Embryonic facial prominence (tissue), 1 donor: ENCODE data around the gene BST1.

ENCODE experiments used
- DNase-seq: peaks from one replicate; pipeline ENCODE4 v3.0.0-alpha.2; 2016; ENCODE audit errors: extremely low spot score

The BST1 gene

DNA sequence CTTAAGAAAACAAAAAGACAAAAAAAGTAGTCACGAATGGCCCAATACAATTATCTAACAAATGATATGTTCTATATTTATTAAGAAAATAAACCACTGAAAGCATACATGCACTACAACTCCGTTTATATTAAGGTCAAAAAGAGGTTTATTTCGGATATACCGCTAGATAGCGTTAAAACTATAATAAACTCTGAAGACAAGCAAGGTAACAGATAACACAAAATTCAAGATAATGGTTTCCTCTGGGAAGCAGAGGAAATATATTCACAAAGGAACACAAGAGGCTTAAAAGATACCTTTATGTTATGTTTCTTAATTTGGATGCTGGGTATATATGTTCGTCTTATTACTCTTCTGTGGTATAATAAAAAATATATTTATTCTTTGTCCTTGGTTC, 26.0 kb upstream of the BST1 start:
- no peak for DNase-seq

DNA sequence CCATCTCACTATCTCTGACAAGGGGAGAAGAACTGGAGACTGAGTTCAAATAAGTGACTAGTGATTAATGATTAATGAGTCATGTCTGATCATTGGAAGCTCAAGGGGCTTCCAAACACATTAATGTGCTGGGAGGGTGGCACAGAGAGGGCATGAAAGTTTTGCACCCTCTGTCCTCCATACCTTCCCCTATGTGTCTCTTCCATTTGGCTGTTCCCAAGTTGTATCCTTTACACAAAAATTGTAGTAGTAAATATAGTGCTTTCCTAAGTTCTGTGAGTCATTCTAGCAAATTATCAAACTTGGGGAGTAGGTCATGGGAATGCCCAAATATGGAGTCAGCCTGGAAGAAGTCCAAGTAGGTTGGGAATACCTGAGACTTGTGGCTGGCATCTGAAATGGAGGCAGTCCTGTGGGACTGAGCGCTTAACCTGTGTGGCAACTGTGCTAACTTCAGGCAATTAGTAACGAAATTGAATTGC, 25.3 kb upstream of the BST1 start:
- DNase-seq: no peak

GRCh38 chr4:15681067-15681371, 21.8 kb upstream of the BST1 start:
- no peak for DNase-seq

DNA sequence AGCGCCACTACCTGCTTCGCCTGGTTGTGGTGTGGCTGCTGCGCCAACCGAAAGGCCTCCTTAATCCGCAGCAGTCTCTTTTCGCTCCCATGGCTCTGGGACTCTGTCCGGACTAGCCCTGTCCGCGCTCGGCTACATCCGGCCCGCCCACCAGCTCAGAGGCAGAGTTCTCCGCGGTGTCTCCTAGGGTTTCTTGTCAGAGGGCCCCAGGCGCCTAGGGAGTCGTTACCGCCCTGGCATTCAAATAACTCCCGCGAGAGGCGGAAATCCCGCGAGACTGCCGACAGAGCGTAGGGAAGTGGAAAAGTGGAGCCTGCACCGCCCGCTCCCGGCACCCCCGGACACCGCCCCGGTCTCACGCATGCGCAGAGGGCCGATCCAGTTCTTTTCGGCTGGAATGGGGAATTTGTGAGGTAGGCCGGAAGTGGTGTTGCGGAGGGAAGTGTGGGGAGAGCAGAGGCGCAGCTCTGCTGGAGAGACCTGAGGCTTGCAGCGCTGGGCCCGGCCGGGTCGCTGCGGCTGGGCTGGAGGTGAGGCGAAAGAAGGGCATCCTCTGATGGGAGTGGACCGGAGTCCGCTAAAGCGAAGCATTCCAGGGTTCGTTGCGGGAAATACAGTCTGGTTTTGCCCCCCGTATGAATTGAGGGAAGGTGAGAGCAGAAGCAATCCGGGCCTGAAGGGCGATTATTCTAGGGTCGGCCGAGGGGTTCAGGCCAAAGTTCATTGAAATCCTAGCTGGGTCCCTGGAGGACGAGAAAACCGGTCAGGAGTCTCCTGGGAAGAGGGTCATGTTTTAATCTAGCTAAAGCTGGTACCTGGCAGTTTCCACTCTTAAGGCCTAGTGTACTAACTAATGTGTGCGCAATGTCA, 21.3 kb upstream of the BST1 start, which contains the start of gene FAM200B:
FAM200B (plus strand) TSS at position 456 of the 870 bp plus-strand sequence. CDS start 5,151 bp downstream, outside the sequence.
- peak; percentile 95 for DNase-seq

GRCh38 chr4:15682242-15683142, 20.4 kb upstream of the BST1 start:
- no peak for DNase-seq

GRCh38 chr4:15683143-15683495, 19.7 kb upstream of the BST1 start:
- DNase-seq: no peak

GRCh38 chr4:15684498-15684897, 18.4 kb upstream of the BST1 start:
- DNase-seq: no peak

- DNase-seq: no peak
These were observed 14.8 kb upstream of the BST1 start for GRCh38 chr4:15688051-15688450.

DNA sequence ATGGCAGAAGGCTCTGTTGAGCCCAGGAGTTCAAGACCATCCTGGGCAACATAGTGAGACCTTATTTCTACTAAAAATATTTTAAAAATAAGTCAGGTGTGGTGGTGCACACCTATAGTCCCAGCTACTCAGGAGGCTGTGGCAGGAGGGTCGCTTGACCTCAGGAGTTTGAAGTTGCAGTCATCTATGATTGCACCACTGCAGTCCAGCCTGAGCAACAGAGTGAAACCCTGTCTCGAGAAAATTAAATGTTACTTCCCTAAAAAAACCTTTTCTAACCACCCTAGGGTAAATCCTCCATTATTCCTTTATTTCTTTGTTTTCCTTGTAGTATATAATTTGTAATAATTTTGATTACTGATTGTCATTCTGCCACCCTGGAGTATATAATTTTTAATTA, 13.3 kb upstream of the BST1 start:
- DNase-seq: no peak

GRCh38 chr4:15690020-15690809, 12.7 kb upstream of the BST1 start:
- DNase-seq: no peak

DNA sequence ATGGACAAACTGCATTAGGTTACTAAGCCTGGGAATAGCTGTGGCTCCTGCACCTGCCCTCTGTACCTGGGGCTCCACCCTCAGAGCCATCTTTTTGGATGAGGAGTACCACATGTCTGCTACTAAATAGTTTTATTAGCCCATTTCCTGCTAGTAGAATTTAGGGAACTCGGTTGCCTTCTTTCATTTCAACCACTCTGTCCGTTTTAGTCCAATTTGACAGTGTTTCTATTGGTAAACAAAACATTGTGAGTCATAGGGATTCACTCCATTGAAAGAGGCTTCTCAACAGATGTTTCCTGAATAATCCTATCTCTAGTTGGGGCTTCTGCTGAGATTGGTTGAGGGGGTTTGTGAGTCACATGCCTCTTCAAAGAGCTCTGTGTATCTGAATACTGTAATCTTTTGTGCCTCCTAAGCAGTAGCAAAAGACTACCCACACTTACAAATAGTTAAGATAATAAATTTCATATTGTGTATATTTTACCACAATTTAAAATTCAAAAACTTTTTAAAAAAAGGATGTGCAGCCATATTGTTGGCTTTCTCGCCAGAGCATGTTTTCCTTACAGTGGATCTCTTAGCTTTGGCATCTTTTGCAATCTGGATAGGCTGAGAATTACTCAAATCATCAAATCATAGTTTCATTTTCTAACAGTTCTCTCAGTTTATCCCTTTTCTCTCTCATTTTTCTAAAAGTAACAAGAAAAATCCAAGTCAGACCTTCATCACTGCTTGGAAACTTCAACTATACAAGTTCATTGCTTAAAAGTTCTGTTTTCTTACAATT, 11.3 kb upstream of the BST1 start:
- DNase-seq: no peak

DNA sequence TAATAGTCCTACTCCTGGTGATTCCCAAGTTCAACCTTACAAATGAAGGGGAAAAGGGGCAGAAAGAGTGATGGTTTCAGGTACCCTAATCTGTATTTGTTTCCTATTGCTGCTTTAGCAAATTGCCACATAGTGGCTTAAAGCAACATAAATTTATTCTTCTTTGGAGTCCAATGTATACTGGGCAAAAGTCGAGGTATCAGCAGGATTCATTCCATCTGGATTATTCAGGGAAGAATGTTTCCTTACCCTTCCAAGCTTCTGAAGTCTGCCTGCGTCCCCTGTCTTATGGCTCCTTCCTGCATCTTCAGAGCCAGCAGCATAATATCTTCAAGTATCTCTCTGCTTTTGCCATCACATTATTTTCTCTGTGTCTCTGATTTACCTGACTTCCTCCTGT, 10.3 kb upstream of the BST1 start:
- DNase-seq: no peak

- no peak for DNase-seq
These were observed 8.4 kb upstream of the BST1 start for GRCh38 chr4:15694431-15694830.

- no peak for DNase-seq
These were observed 7.6 kb upstream of the BST1 start for GRCh38 chr4:15695240-15695699.

DNA sequence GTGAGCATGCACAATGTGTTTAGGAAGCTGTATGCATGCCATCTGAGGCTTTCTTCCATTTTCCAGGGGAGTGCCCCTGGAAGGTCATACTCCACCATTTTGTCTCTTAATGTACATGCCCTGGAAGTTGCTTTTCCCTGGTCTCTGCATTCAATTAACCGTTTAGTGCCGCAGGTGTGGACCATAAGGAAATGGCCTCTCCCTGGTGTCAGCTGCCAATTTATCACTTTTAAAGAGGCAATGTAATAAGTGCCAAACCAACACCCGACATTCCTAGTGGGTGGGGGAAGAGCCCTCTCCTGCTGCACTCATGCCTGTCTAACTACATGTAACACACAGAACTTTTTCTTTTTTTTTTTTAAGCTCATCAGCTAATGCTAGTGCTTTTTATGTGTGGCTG, 7.1 kb upstream of the BST1 start:
- no peak for DNase-seq

DNA sequence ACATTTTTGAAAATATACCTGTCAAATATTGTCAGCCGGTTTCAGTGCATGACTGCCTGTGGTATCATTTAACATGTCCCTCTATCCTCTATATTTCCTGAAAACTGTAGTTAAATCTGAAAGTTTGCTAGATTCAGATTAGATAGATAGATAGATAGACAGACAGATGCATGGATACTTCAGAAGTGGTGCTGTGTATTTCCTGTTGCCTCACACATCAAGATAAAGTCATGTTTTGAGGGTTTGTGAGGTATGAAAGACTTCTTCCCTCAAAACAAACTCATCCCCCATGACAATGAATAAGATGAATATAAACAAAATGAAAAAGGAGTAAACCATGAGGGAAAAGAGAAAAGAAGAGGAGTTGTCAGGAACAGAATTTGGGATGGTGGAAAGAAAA, 6.0 kb upstream of the BST1 start:
- DNase-seq: no peak

DNA sequence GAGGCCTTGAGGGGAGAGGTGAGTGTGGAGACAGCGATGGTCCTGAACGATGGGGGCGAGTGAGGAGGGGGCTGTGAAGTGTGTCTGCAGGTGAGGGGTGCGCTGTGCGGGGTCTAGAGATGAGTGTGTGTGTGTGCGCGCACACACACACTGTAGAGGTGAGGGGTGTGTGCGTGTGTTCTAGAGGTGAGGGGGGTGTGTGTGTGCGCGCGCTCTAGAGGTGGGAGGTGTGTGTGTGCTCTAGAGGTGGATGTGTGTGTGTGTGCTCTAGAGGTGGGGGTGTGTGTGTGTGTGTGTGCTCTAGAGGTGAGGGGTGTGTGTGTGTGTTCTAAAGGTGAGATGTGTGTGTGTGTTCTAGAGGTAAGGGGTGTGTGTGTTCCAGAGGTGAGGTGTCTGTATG, 574 bp downstream of the BST1 start:
- no peak for DNase-seq

GRCh38 chr4:15704129-15704528, 1.3 kb downstream of the BST1 start:
- no peak for DNase-seq

DNA sequence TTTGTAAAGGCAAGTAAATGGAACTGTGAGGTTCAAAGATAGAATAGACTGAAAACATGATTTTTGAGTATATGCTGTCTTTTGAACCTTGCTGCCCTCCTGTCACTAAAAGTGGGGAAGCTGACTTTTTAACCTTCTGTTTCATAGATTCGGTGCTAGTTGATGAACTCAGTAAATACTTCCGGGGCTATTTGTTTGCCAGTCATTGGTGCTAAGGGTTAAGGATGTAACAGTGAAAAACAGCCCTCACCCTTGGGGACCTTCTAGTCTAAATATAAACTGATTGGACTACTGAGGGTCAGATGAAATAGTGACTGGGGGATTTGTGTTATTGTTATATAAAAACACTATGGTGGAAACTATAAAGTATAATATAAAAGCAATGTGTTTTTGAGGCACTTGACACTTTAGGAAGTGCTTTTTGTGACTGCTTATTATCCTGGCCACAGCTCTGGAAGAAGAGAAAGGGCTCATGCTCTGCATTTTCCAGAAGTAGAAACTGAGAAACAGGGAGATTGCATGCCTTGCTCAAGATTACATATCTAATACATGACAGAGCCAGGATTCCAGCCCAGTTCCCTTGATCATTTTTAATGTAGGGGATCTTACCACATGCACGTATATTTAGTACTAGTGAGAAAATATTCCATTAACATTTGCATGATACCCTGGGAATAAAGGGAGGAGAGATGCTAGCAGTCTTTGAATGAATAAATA, 3.9 kb downstream of the BST1 start:
- DNase-seq: no peak

DNA sequence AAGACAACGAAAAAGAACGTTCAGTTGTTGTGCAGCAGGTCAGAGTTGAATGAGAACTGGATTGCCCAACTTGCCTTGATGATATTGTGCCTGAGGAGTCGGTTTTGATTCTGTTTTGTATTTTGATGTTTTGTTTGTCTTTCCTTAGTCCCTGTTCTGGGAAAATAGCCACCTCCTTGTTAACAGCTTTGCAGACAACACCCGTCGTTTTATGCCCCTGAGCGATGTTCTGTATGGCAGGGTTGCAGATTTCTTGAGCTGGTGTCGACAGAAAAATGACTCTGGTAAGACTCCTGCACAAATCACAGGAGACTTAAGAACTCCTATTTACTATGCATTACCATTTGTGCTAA, 4.5 kb downstream of the BST1 start:
- DNase-seq: no peak

- no peak for DNase-seq
These were observed 8.9 kb downstream of the BST1 start for GRCh38 chr4:15711762-15712161.
